K562 (cell line): ENCODE results near the gene SPTLC1.
A peak's percentile ranks its signal among the peaks of the same experiment; 100 is the strongest.

Experiments used
- CTCF ChIP-seq, 3 experiments: IDR thresholded peaks in 2 of 3; conservative IDR thresholded peaks in 1 of 3; 2 replicates each; pipeline ENCODE4 v1.5.1; 2011 to 2012; ENCODE audit warnings: low read length in 3 of 3, mild to moderate bottlenecking in 3 of 3, control low read depth in 2 of 3, improper control_type of control experiment in 1 of 3, inconsistent platforms in 1 of 3, low read depth in 1 of 3, mixed read lengths in 1 of 3, moderate library complexity in 1 of 3; ENCODE audit not compliant: insufficient read depth in 2 of 3
- ELF1 ChIP-seq: fragments of 200-800 bp; sonication (Bioruptor generic); IDR thresholded peaks from 2 replicates; pipeline ENCODE4 v1.6.1; 2016; ENCODE audit warnings: missing genetic modification characterization, missing compliant biosample characterization
- GATA2 ChIP-seq: sonication (generic); formaldehyde crosslinking; IDR thresholded peaks from 2 replicates; pipeline ENCODE4 v1.4.0; 2020; ENCODE audit warnings: mild to moderate bottlenecking, missing genetic modification reagents
- JUN ChIP-seq, 2 experiments: sonication (generic) in 1 of 2; formaldehyde crosslinking in 1 of 2; IDR thresholded peaks; 2 replicates each; pipeline versions ENCODE4 v1.6.1 to v1.8.0; 2012 to 2022; ENCODE audit warnings: borderline replicate concordance in 2 of 2, mild to moderate bottlenecking in 2 of 2, improper control_type of control experiment in 1 of 2, low read depth in 1 of 2, low read length in 1 of 2, missing genetic modification reagents in 1 of 2
- PBX2 ChIP-seq, 2 experiments: IDR thresholded peaks in 1 of 2; conservative IDR thresholded peaks in 1 of 2; 2 replicates each; pipeline ENCODE4 v1.6.1; 2016; ENCODE audit warnings: low read depth in 2 of 2, mild to moderate bottlenecking in 1 of 2, missing compliant biosample characterization in 1 of 2, missing genetic modification characterization in 1 of 2, moderate library complexity in 1 of 2
- THRA ChIP-seq: fragments of 450-650 bp; IDR thresholded peaks from 2 replicates; pipeline ENCODE4 v1.6.1; 2017; ENCODE audit warnings: mild to moderate bottlenecking, moderate library complexity

GRCh38 chr9:92151691-92152393 is 36.6 kb upstream of the SPTLC1 start:
- no peak for TF ChIP-seq PBX2 (CRISPR knock-in tag; IDR thresholded peaks at IDR 0.05; ENCODE audit: low read depth)
- TF ChIP-seq PBX2 (tag; conservative IDR thresholded peaks at IDR 0.05; ENCODE audit: low read depth), result peak; percentile 88
- TF ChIP-seq THRA, result no peak
- TF ChIP-seq GATA2 (CRISPR knock-in tag), result no peak
- no peak for TF ChIP-seq JUN (IDR thresholded peaks at IDR 0.05; ENCODE audit: borderline replicate concordance, low read depth, low read length)
- no peak for TF ChIP-seq JUN (CRISPR knock-in tag; IDR thresholded peaks at IDR 0.05; ENCODE audit: borderline replicate concordance)
- no peak for TF ChIP-seq ELF1 (tag)
- no peak for TF ChIP-seq CTCF (IDR thresholded peaks at IDR 0.05 in 2 of 3, conservative IDR thresholded peaks at IDR 0.05 in 1 of 3; ENCODE audit: insufficient read depth in 2 of 3, low read depth in 1 of 3, low read length in 3 of 3)
